Measurements from ENCODE around the gene MBD3L2.

DNA sequence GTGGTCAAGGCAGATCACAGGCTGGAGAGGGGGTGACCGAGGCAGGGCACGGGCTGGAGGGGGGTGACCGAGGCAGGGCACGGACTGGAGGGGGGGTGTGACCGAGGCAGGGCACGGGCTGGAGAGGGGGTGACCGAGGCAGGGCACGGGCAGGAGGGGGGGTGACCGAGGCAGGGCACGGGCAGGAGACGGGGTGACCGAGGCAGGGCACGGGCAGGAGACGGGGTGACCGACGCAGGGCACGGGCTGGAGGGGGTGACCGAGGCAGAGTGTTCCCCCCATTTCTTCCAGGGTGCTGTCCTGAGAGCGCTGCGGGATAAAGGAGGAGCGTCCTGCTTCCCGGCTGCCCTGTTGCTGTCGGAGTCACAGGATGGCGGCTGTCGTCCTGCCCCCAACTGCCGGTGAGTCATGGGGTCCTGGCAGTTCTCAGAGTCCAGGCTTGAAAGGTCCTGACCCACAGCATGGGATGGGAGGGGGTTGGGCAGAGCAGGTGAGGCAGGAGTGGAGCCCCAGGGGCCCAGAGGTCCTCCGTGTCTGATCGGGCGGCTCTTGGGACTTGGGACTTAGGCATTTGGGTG, 25.7 kb downstream of the MBD3L2 start:
- TF ChIP-seq, protein P1, sequence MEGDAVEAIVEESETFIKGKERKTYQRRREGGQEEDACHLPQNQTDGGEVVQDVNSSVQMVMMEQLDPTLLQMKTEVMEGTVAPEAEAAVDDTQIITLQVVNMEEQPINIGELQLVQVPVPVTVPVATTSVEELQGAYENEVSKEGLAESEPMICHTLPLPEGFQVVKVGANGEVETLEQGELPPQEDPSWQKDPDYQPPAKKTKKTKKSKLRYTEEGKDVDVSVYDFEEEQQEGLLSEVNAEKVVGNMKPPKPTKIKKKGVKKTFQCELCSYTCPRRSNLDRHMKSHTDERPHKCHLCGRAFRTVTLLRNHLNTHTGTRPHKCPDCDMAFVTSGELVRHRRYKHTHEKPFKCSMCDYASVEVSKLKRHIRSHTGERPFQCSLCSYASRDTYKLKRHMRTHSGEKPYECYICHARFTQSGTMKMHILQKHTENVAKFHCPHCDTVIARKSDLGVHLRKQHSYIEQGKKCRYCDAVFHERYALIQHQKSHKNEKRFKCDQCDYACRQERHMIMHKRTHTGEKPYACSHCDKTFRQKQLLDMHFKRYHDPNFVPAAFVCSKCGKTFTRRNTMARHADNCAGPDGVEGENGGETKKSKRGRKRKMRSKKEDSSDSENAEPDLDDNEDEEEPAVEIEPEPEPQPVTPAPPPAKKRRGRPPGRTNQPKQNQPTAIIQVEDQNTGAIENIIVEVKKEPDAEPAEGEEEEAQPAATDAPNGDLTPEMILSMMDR (IDR thresholded peaks at IDR 0.05; ENCODE audit: insufficient read depth, low read length, poor library complexity, severe bottlenecking): no peak
- no peak for TF ChIP-seq EZH2phosphoT487 (conservative IDR thresholded peaks at IDR 0.05; ENCODE audit: low read length)
